Measurements from ENCODE around the gene RAD51B. TPM values are rescaled to one million over a fixed set of nuclear protein-coding genes. Genes with fewer than 3 reads are reported as not detected.

RAD51B gene
- total RNA-seq, 1 experiment from 2014 or later: 13.3 TPM

GRCh38 chr14:68551045-68551683 is 731.6 kb downstream of the RAD51B start:
- Histone ChIP-seq H3K27ac (peak overlapping the region; percentile 100), H3K4me3 (no peak overlapping the region), H3K36me3 (no peaks in the 10 kb centered on the region), H3K4me1 (peaks cover 78% of the 10 kb centered on the region), H3K27me3 (no peaks in the 10 kb centered on the region), H3K9me3 (replicated peaks) (no peaks in the 10 kb centered on the region)
- DNase-seq: no peak

GRCh38 chr14:68552075-68552474 is 732.5 kb downstream of the RAD51B start:
- DNase-seq: no peak
- H3K36me3 ChIP-seq: no peaks in the 10 kb centered on the region
- no peaks in the 10 kb centered on the region for H3K27me3 ChIP-seq
- no peaks in the 10 kb centered on the region for H3K9me3 ChIP-seq (replicated peaks)
- H3K4me1 ChIP-seq: peaks cover 78% of the 10 kb centered on the region
- no peak overlapping the region for H3K4me3 ChIP-seq
- H3K27ac ChIP-seq: peak overlapping the region; percentile 100

GRCh38 chr14:68552602-68553001 is 733.0 kb downstream of the RAD51B start:
- H3K9me3 ChIP-seq (replicated peaks): no peaks in the 10 kb centered on the region
- no peak overlapping the region; the same call in 1 of the 2 replicates for H3K4me3 ChIP-seq
- DNase-seq: peak; percentile 92 to 97
- peak overlapping the region; percentile 100 for H3K27ac ChIP-seq
- H3K27me3 ChIP-seq: no peaks in the 10 kb centered on the region
- peaks cover 76% of the 10 kb centered on the region for H3K4me1 ChIP-seq
- H3K36me3 ChIP-seq: no peaks in the 10 kb centered on the region

- H3K27ac ChIP-seq: peak overlapping the region; percentile 100
- H3K9me3 ChIP-seq (replicated peaks): no peaks in the 10 kb centered on the region
- H3K4me1 ChIP-seq: peaks cover 69% of the 10 kb centered on the region
- H3K36me3 ChIP-seq: no peaks in the 10 kb centered on the region
- no peaks in the 10 kb centered on the region for H3K27me3 ChIP-seq
- peak; percentile 81 to 88 for DNase-seq
- H3K4me3 ChIP-seq: peak overlapping the region; percentile 1; the same call in 1 of the 2 replicates
Observed at GRCh38 chr14:68553311-68553710, 733.7 kb downstream of the RAD51B start.

- peak overlapping the region; percentile 100 for H3K27ac ChIP-seq
- H3K4me1 ChIP-seq: peaks cover 61% of the 10 kb centered on the region
- no peaks in the 10 kb centered on the region for H3K36me3 ChIP-seq
- peak in 1 of 2 experiments; percentile 42 for DNase-seq
- no peaks in the 10 kb centered on the region for H3K27me3 ChIP-seq
- H3K9me3 ChIP-seq (replicated peaks): no peaks in the 10 kb centered on the region
- H3K4me3 ChIP-seq: no peak overlapping the region
Observed at GRCh38 chr14:68554231-68554630, 734.7 kb downstream of the RAD51B start.

- no peak for DNase-seq
- Histone ChIP-seq H3K27ac (no peak overlapping the region; the same call in 1 of the 2 replicates), H3K36me3 (no peaks in the 10 kb centered on the region), H3K4me3 (no peak overlapping the region), H3K27me3 (no peaks in the 10 kb centered on the region), H3K9me3 (replicated peaks) (no peaks in the 10 kb centered on the region), H3K4me1 (peaks cover 46% of the 10 kb centered on the region)
Observed at GRCh38 chr14:68556253-68556652, 736.7 kb downstream of the RAD51B start.

GRCh38 chr14:68557648-68558047 is 738.1 kb downstream of the RAD51B start:
- Histone ChIP-seq H3K36me3 (no peaks in the 10 kb centered on the region), H3K4me3 (no peak overlapping the region), H3K4me1 (peaks cover 48% of the 10 kb centered on the region), H3K9me3 (replicated peaks) (no peaks in the 10 kb centered on the region), H3K27ac (no peak overlapping the region), H3K27me3 (no peaks in the 10 kb centered on the region)
- DNase-seq: no peak

GRCh38 chr14:68558096-68558495 is 738.5 kb downstream of the RAD51B start:
- no peak overlapping the region for H3K27ac ChIP-seq
- H3K27me3 ChIP-seq: no peaks in the 10 kb centered on the region
- H3K36me3 ChIP-seq: no peaks in the 10 kb centered on the region
- no peaks in the 10 kb centered on the region for H3K9me3 ChIP-seq (replicated peaks)
- no peak overlapping the region for H3K4me3 ChIP-seq
- peaks cover 48% of the 10 kb centered on the region for H3K4me1 ChIP-seq
- no peak for DNase-seq

- H3K9me3 ChIP-seq (replicated peaks): no peaks in the 10 kb centered on the region
- DNase-seq: no peak
- peaks cover 46% of the 10 kb centered on the region for H3K4me1 ChIP-seq
Observed at GRCh38 chr14:68559949-68560348, 740.4 kb downstream of the RAD51B start.

GRCh38 chr14:68561531-68562007 is 742.0 kb downstream of the RAD51B start:
- H3K9me3 ChIP-seq (replicated peaks): no peaks in the 10 kb centered on the region
- H3K27me3 ChIP-seq: no peaks in the 10 kb centered on the region
- no peak overlapping the region for H3K4me3 ChIP-seq
- H3K27ac ChIP-seq: peak overlapping the region; percentile 99
- peaks cover 53% of the 10 kb centered on the region for H3K4me1 ChIP-seq
- no peaks in the 10 kb centered on the region for H3K36me3 ChIP-seq
- DNase-seq: no peak

More at GRCh38 chr14:68559949-68560348, 740.4 kb downstream of the RAD51B start:
- Histone ChIP-seq H3K4me3 (no peak overlapping the region), H3K36me3 (no peaks in the 10 kb centered on the region), H3K27ac (no peak overlapping the region), H3K27me3 (no peaks in the 10 kb centered on the region)

GRCh38 chr14:68562911-68563250 is 743.3 kb downstream of the RAD51B start:
- DNase-seq: no peak
- Histone ChIP-seq H3K36me3 (no peaks in the 10 kb centered on the region), H3K4me3 (peak overlapping the region; percentile 45), H3K9me3 (replicated peaks) (no peaks in the 10 kb centered on the region), H3K4me1 (peaks cover 54% of the 10 kb centered on the region), H3K27me3 (no peaks in the 10 kb centered on the region), H3K27ac (peak overlapping the region; percentile 99)

- Histone ChIP-seq H3K36me3 (no peaks in the 10 kb centered on the region), H3K4me3 (peak overlapping the region; percentile 45), H3K27ac (peak overlapping the region; percentile 99), H3K27me3 (no peaks in the 10 kb centered on the region), H3K4me1 (peaks cover 54% of the 10 kb centered on the region), H3K9me3 (replicated peaks) (no peaks in the 10 kb centered on the region)
- peak; percentile 90 to 95 for DNase-seq
Observed at GRCh38 chr14:68563251-68564131, 743.9 kb downstream of the RAD51B start.

GRCh38 chr14:68564191-68564825 is 744.7 kb downstream of the RAD51B start:
- peaks cover 54% of the 10 kb centered on the region for H3K4me1 ChIP-seq
- no peaks in the 10 kb centered on the region for H3K27me3 ChIP-seq
- DNase-seq: peak; percentile 78 to 83
- no peaks in the 10 kb centered on the region for H3K36me3 ChIP-seq
- peak overlapping the region; percentile 45 for H3K4me3 ChIP-seq
- H3K9me3 ChIP-seq (replicated peaks): no peaks in the 10 kb centered on the region
- H3K27ac ChIP-seq: peak overlapping the region; percentile 99

- Histone ChIP-seq H3K4me3 (peak overlapping the region; percentile 45; the same call in 1 of the 2 replicates), H3K27me3 (no peaks in the 10 kb centered on the region), H3K4me1 (peaks cover 54% of the 10 kb centered on the region), H3K36me3 (no peaks in the 10 kb centered on the region), H3K27ac (peak overlapping the region; percentile 99), H3K9me3 (replicated peaks) (no peaks in the 10 kb centered on the region)
- peak; percentile 80 to 82 for DNase-seq
Observed at GRCh38 chr14:68564826-68565759, 745.5 kb downstream of the RAD51B start.

Measured in SJCRH30 (cell line).